ENCODE measurements around the gene PRRT4.

GRCh38 chr7:128356546-128357216, 4.8 kb downstream of the PRRT4 start:
- TF ChIP-seq CTCF (optimal IDR thresholded peaks at IDR 0.05 in 1 of 3, IDR thresholded peaks at IDR 0.05 in 1 of 3, conservative IDR thresholded peaks at IDR 0.05 in 1 of 3; ENCODE audit: extremely low read depth in 1 of 3, insufficient read depth in 2 of 3, low read length in 3 of 3) (no peak), EZH2 (IDR thresholded peaks at IDR 0.05; ENCODE audit: low read length) (no peak)
